GM21619 (cell line): ENCODE measurements around the gene KIF25.

Experiments
- ATAC-seq: cut with Tn5 transposase; IDR thresholded peaks from one replicate; pipeline ENCODE4 v1.9.1; 2021; ENCODE audit not compliant: unreplicated experiment

KIF25 gene

GRCh38 chr6:168033791-168034190 lies 36.3 kb downstream of the KIF25 start:
- ATAC-seq = no peak

GRCh38 chr6:168034537-168034936 lies 37.1 kb downstream of the KIF25 start:
- ATAC-seq = no peak

- no peak for ATAC-seq
Measured at GRCh38 chr6:168035098-168035660, 37.7 kb downstream of the KIF25 start.

- no peak for ATAC-seq
Measured at GRCh38 chr6:168035661-168036545, 38.4 kb downstream of the KIF25 start.

GRCh38 chr6:168037242-168037641 lies 39.8 kb downstream of the KIF25 start:
- ATAC-seq = no peak

GRCh38 chr6:168037856-168038255 lies 40.4 kb downstream of the KIF25 start:
- ATAC-seq = no peak

GRCh38 chr6:168038576-168039140 lies 41.2 kb downstream of the KIF25 start:
- ATAC-seq = no peak

GRCh38 chr6:168039301-168039700 lies 41.8 kb downstream of the KIF25 start:
- no peak for ATAC-seq

- ATAC-seq = no peak
Measured at GRCh38 chr6:168039849-168040248, 42.4 kb downstream of the KIF25 start.

- no peak for ATAC-seq
Measured at GRCh38 chr6:168040856-168041496, 43.5 kb downstream of the KIF25 start.

GRCh38 chr6:168041928-168042327 lies 44.5 kb downstream of the KIF25 start:
- no peak for ATAC-seq

- ATAC-seq = no peak
Measured at GRCh38 chr6:168042426-168043192, 45.1 kb downstream of the KIF25 start.

GRCh38 chr6:168043193-168043847 lies 45.8 kb downstream of the KIF25 start:
- ATAC-seq = no peak

- ATAC-seq = no peak
Measured at GRCh38 chr6:168043848-168044415, 46.5 kb downstream of the KIF25 start.

- ATAC-seq = no peak
Measured at GRCh38 chr6:168044521-168045130, 47.2 kb downstream of the KIF25 start.

- ATAC-seq = no peak
Measured at GRCh38 chr6:168045141-168045691, 47.7 kb downstream of the KIF25 start.

GRCh38 chr6:168045706-168046620 lies 48.5 kb downstream of the KIF25 start:
- no peak for ATAC-seq

- no peak for ATAC-seq
Measured at GRCh38 chr6:168046696-168047095, 49.2 kb downstream of the KIF25 start.
